MG63 (cell line): ENCODE data around the gene PTGDS. TPM values are rescaled to one million over a fixed set of nuclear protein-coding genes. Genes with fewer than 3 reads are reported as not detected.

Experiments
- DNase-seq: peaks from one replicate; pipeline ENCODE4 v3.0.0-alpha.2; 2020
- H3K27me3 ChIP-seq: fragments of 250-450 bp; sonication (Bioruptor Pico); 2 replicates; pipeline ENCODE4 v1.5.1; 2020; ENCODE audit warnings: mild to moderate bottlenecking, moderate library complexity
- H3K36me3 ChIP-seq: fragments of 250-450 bp; sonication (Bioruptor Pico); 2 replicates; pipeline ENCODE4 v1.5.1; 2020; ENCODE audit warnings: mild to moderate bottlenecking, moderate library complexity
- H3K4me3 ChIP-seq: fragments of 250-450 bp; sonication (Bioruptor Pico); 2 replicates; pipeline ENCODE4 v1.5.1; 2020; ENCODE audit warnings: mild to moderate bottlenecking, moderate library complexity
- H3K9me3 ChIP-seq: fragments of 250-450 bp; sonication (Bioruptor Pico); 2 replicates; pipeline ENCODE4 v1.5.1; 2020; ENCODE audit warnings: mild to moderate bottlenecking, moderate library complexity
- total RNA-seq: library from RNA; depleted of rRNA; stranded (reverse); fragments of >200 nt; shearing (Covaris generic); gene quantifications from 2 replicates; pipeline ENCODE4 v1.2.3, GENCODE V29; 2014; ENCODE audit warnings: low replicate concordance

Gene PTGDS
- total RNA-seq, 1 experiment from 2014 or later = not detected

- Histone ChIP-seq H3K27me3 (no peaks in the 10 kb centered on the region), H3K9me3 (no peaks in the 10 kb centered on the region), H3K36me3 (no peaks in the 10 kb centered on the region), H3K4me3 (0 out of 2 replicates have a peak overlapping the region, but pooled peaks have one; percentile 21)
- DNase-seq = peak; percentile 48
Observed at GRCh38 chr9:136978073-136978864, 965 bp downstream of the PTGDS start.

GRCh38 chr9:136978865-136979544 is 1.7 kb downstream of the PTGDS start:
- no peaks in the 10 kb centered on the region for H3K27me3 ChIP-seq
- no peaks in the 10 kb centered on the region for H3K9me3 ChIP-seq
- no peaks in the 10 kb centered on the region for H3K36me3 ChIP-seq
- no peak for DNase-seq
- H3K4me3 ChIP-seq = no peak overlapping the region

- DNase-seq = no peak
- Histone ChIP-seq H3K36me3 (no peaks in the 10 kb centered on the region), H3K9me3 (no peaks in the 10 kb centered on the region), H3K27me3 (no peaks in the 10 kb centered on the region), H3K4me3 (no peak overlapping the region)
Observed at GRCh38 chr9:136979769-136980587, 2.7 kb downstream of the PTGDS start.

GRCh38 chr9:136980669-136981478 is 3.6 kb downstream of the PTGDS start:
- H3K9me3 ChIP-seq = no peaks in the 10 kb centered on the region
- no peak for DNase-seq
- H3K36me3 ChIP-seq = no peaks in the 10 kb centered on the region
- no peaks in the 10 kb centered on the region for H3K27me3 ChIP-seq
- H3K4me3 ChIP-seq = no peak overlapping the region

GRCh38 chr9:136981588-136982231 is 4.4 kb downstream of the PTGDS start:
- Histone ChIP-seq H3K4me3 (no peak overlapping the region), H3K9me3 (no peaks in the 10 kb centered on the region), H3K27me3 (no peaks in the 10 kb centered on the region), H3K36me3 (no peaks in the 10 kb centered on the region)
- no peak for DNase-seq

- Histone ChIP-seq H3K36me3 (no peaks in the 10 kb centered on the region), H3K27me3 (no peaks in the 10 kb centered on the region), H3K4me3 (no peak within 1 kb of the TSS), H3K9me3 (no peaks in the 10 kb centered on the region)
- no peak for DNase-seq
Observed at GRCh38 chr9:136982232-136983051, 5.1 kb downstream of the PTGDS start, which contains the start of gene LCNL1. TSS of gene LCNL1 (plus strand) at chr9:136982993. CDS start at chr9:136983587, 594 bp downstream.

GRCh38 chr9:136983167-136983566 is 5.9 kb downstream of the PTGDS start:
- Histone ChIP-seq H3K27me3 (no peaks in the 10 kb centered on the region), H3K9me3 (no peaks in the 10 kb centered on the region), H3K36me3 (no peaks in the 10 kb centered on the region), H3K4me3 (no peak overlapping the region)
- no peak for DNase-seq

GRCh38 chr9:136983656-136984314 is 6.5 kb downstream of the PTGDS start:
- no peak overlapping the region for H3K4me3 ChIP-seq
- no peaks in the 10 kb centered on the region for H3K9me3 ChIP-seq
- DNase-seq = no peak
- H3K27me3 ChIP-seq = no peaks in the 10 kb centered on the region
- H3K36me3 ChIP-seq = no peaks in the 10 kb centered on the region

GRCh38 chr9:136984464-136985026 is 7.2 kb downstream of the PTGDS start:
- Histone ChIP-seq H3K27me3 (no peaks in the 10 kb centered on the region), H3K9me3 (no peaks in the 10 kb centered on the region), H3K4me3 (no peak overlapping the region), H3K36me3 (no peaks in the 10 kb centered on the region)
- no peak for DNase-seq

- Histone ChIP-seq H3K27me3 (no peaks in the 10 kb centered on the region), H3K36me3 (no peaks in the 10 kb centered on the region), H3K9me3 (no peaks in the 10 kb centered on the region), H3K4me3 (no peak overlapping the region)
- no peak for DNase-seq
Observed at GRCh38 chr9:136985027-136985602, 7.8 kb downstream of the PTGDS start.

GRCh38 chr9:136985853-136986252 is 8.5 kb downstream of the PTGDS start:
- Histone ChIP-seq H3K4me3 (no peak overlapping the region), H3K36me3 (no peaks in the 10 kb centered on the region), H3K27me3 (no peaks in the 10 kb centered on the region), H3K9me3 (no peaks in the 10 kb centered on the region)
- no peak for DNase-seq

- Histone ChIP-seq H3K4me3 (no peak overlapping the region), H3K27me3 (no peaks in the 10 kb centered on the region), H3K9me3 (no peaks in the 10 kb centered on the region), H3K36me3 (no peaks in the 10 kb centered on the region)
- no peak for DNase-seq
Observed at GRCh38 chr9:136988872-136989271, 11.6 kb downstream of the PTGDS start.

GRCh38 chr9:136990242-136990911 is 13.1 kb downstream of the PTGDS start:
- Histone ChIP-seq H3K36me3 (no peaks in the 10 kb centered on the region), H3K4me3 (no peak overlapping the region), H3K9me3 (no peaks in the 10 kb centered on the region), H3K27me3 (no peaks in the 10 kb centered on the region)
- DNase-seq = no peak
